ENCODE measurements around the gene CBLC. TPM values are rescaled to one million over a fixed set of nuclear protein-coding genes. Genes with fewer than 3 reads are reported as not detected.

Gene CBLC
- polyA plus RNA-seq, 1 donor (not counting 4 experiments of a cell fraction or from before 2014, with no cell fraction given) = 27.8 TPM

GRCh38 chr19:44752123-44752815 lies 25.4 kb upstream of the CBLC start:
- dilution Hi-C loops (cut with MboI; ENCODE audit: extremely low pct_ligation_motif_present, low sequenced_read_pairs) = no loop called here
- peak overlapping the region; percentile 35 for H3K4me2 ChIP-seq (ENCODE audit: control insufficient read depth, extremely low read depth, insufficient read depth, low read depth, low read length)
- FAIRE-seq = no peak
- H3K4me1 ChIP-seq (ENCODE audit: control insufficient read depth, extremely low read depth, insufficient read depth, low read length) = peaks cover 41% of the 10 kb centered on the region
- H3K9me1 ChIP-seq (ENCODE audit: control insufficient read depth, extremely low read depth, insufficient read depth, low read length) = peaks cover 4% of the 10 kb centered on the region
- TF ChIP-seq CTCF (optimal IDR thresholded peaks at IDR 0.05 in 1 of 3, IDR thresholded peaks at IDR 0.05 in 1 of 3, conservative IDR thresholded peaks at IDR 0.05 in 1 of 3; ENCODE audit: extremely low read depth in 1 of 3, insufficient read depth in 2 of 3, low read length in 3 of 3) (no peak), EZH2 (IDR thresholded peaks at IDR 0.05; ENCODE audit: low read length) (no peak)
- no peaks in the 10 kb centered on the region for H4K20me1 ChIP-seq (ENCODE audit: control insufficient read depth, extremely low read depth, insufficient read depth, low read length)
- H3K27me3 ChIP-seq (ENCODE audit: control insufficient read depth, extremely low read depth, insufficient read depth, low read length) = no peaks in the 10 kb centered on the region
- DNase-seq (ENCODE audit: low read depth, low spot score) = no peak
- no peak overlapping the region for H3K4me3 ChIP-seq (ENCODE audit: control insufficient read depth in 2 of 3, extremely low read depth in 1 of 3, insufficient read depth in 2 of 3, low read depth in 1 of 3, low read length in 3 of 3)
- H3K79me2 ChIP-seq (ENCODE audit: control insufficient read depth, insufficient read depth, low read length) = peaks cover 16% of the 10 kb centered on the region
- no peak overlapping the region for H3K9ac ChIP-seq (ENCODE audit: control insufficient read depth, extremely low read depth, insufficient read depth, low read length)
- H3K9me3 ChIP-seq (ENCODE audit: control insufficient read depth, low read depth, low read length) = no peaks in the 10 kb centered on the region
- H2AFZ ChIP-seq (ENCODE audit: control insufficient read depth, low read length) = no peak overlapping the region
- H3K27ac ChIP-seq (ENCODE audit: control insufficient read depth, insufficient read depth, low read length) = no peak overlapping the region
- H3K36me3 ChIP-seq (ENCODE audit: control insufficient read depth in 2 of 2, extremely low read depth in 1 of 2, insufficient read depth in 2 of 2, low read length in 2 of 2) = peaks cover 18 to 21% of the 10 kb centered on the region in 2 experiments

- no peak for TF ChIP-seq CTCF (optimal IDR thresholded peaks at IDR 0.05 in 1 of 3, IDR thresholded peaks at IDR 0.05 in 1 of 3, conservative IDR thresholded peaks at IDR 0.05 in 1 of 3; ENCODE audit: extremely low read depth in 1 of 3, insufficient read depth in 2 of 3, low read length in 3 of 3)
- no peak for TF ChIP-seq EZH2 (IDR thresholded peaks at IDR 0.05; ENCODE audit: low read length)
- Histone ChIP-seq H3K4me2 (ENCODE audit: control insufficient read depth, extremely low read depth, insufficient read depth, low read depth, low read length) (peak overlapping the region; percentile 35), H3K9ac (ENCODE audit: control insufficient read depth, extremely low read depth, insufficient read depth, low read length) (peak overlapping the region; percentile 77), H3K9me1 (ENCODE audit: control insufficient read depth, extremely low read depth, insufficient read depth, low read length) (peaks cover 4% of the 10 kb centered on the region), H3K27ac (ENCODE audit: control insufficient read depth, insufficient read depth, low read length) (peak overlapping the region; percentile 19), H3K9me3 (ENCODE audit: control insufficient read depth, low read depth, low read length) (no peaks in the 10 kb centered on the region), H3K27me3 (ENCODE audit: control insufficient read depth, extremely low read depth, insufficient read depth, low read length) (no peaks in the 10 kb centered on the region), H2AFZ (ENCODE audit: control insufficient read depth, low read length) (no peak overlapping the region), H4K20me1 (ENCODE audit: control insufficient read depth, extremely low read depth, insufficient read depth, low read length) (no peaks in the 10 kb centered on the region), H3K4me3 (ENCODE audit: control insufficient read depth in 2 of 3, extremely low read depth in 1 of 3, insufficient read depth in 2 of 3, low read depth in 1 of 3, low read length in 3 of 3) (peak overlapping the region in 1 of 3 experiments; percentile 37), H3K79me2 (ENCODE audit: control insufficient read depth, insufficient read depth, low read length) (peaks cover 16% of the 10 kb centered on the region), H3K36me3 (ENCODE audit: control insufficient read depth in 2 of 2, extremely low read depth in 1 of 2, insufficient read depth in 2 of 2, low read length in 2 of 2) (peaks cover 20 to 23% of the 10 kb centered on the region in 2 experiments), H3K4me1 (ENCODE audit: control insufficient read depth, extremely low read depth, insufficient read depth, low read length) (peaks cover 37% of the 10 kb centered on the region)
- FAIRE-seq (peak; percentile 87), DNase-seq (ENCODE audit: low read depth, low spot score) (no peak)
- dilution Hi-C loops (cut with MboI; ENCODE audit: extremely low pct_ligation_motif_present, low sequenced_read_pairs) = no loop called here
Measured at GRCh38 chr19:44752816-44753625, 24.7 kb upstream of the CBLC start.

Data from keratinocyte (primary cell).